Measurements from ENCODE around the gene TTC24. TPM values are rescaled to one million over a fixed set of nuclear protein-coding genes. Genes with fewer than 3 reads are reported as not detected.
A peak's percentile ranks its signal among the peaks of the same experiment; 100 is the strongest.

Gene TTC24
- total and polyA plus RNA-seq, 2 experiments from 2014 or later = not detected

DNA sequence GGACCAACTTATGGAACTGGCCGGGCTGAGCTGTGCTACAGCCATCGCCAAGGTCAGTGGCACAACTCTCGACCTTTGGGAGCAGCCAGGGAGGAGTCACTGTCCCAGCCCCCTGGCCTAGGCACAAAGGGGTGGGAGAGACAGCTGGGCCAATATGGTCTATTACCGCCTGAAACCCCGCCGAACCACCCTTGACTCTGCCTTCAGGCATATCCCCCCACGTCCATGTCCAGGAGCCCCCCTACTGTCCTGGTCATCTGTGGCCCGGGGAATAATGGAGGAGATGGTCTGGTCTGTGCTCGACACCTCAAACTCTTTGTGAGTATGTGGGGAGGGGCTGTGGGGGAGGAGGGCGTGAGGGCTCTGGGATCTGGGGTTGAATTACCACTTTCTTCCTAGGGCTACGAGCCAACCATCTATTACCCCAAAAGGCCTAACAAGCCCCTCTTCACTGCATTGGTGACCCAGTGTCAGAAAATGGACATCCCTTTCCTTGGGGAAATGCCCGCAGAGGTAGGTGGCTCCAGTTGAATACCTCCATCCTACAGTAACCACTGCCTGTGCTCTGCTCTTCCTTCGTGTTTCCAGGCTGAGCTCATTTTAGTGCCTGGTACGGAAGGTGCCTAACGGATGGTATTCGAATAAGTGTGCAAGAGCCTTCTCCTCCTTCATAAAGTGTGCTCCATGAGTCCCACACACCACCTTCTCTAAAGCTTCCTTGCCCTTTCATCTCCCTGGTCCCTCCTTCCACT is 12.8 kb downstream of the TTC24 start:
- Histone ChIP-seq H3F3A (replicated peaks; ENCODE audit: low read depth) (peaks cover 34% of the 10 kb centered on the region), H3K4me1 (ENCODE audit: insufficient read depth) (peaks cover 8% of the 10 kb centered on the region; the same call in 1 of the 2 replicates), H3K36me3 (ENCODE audit: insufficient read depth) (peaks cover 5% of the 10 kb centered on the region), H4K20me1 (replicated peaks; ENCODE audit: insufficient read depth) (peaks cover 19% of the 10 kb centered on the region), H3K4me2 (peak overlapping the region; percentile 80), H3K4me3 (peak overlapping the region; percentile 95), H3K79me2 (replicated peaks; ENCODE audit: insufficient read depth) (no peaks in the 10 kb centered on the region), H3K9me2 (ENCODE audit: insufficient read depth) (no peaks in the 10 kb centered on the region), H2AFZ (no peak overlapping the region), H3K27me3 (ENCODE audit: insufficient read depth) (no peaks in the 10 kb centered on the region), H3K27ac (ENCODE audit: low read depth) (peak overlapping the region; percentile 59; the same call in 1 of the 2 replicates)
- H3K9me3 Mint-ChIP-seq = no peaks in the 10 kb centered on the region
- H3K4me1 Mint-ChIP-seq = peaks cover 17% of the 10 kb centered on the region
- peak; percentile 21 for DNase-seq (ENCODE audit: low spot score)
- peak; percentile 29 for ATAC-seq
- peaks cover 4% of the 10 kb centered on the region for H3K27me3 Mint-ChIP-seq (ENCODE audit: insufficient read depth, low read depth, poor library complexity)
- H3K27ac Mint-ChIP-seq = peak overlapping the region; percentile 75; the same call in 1 of the 2 replicates
- TF ChIP-seq, protein P1, sequence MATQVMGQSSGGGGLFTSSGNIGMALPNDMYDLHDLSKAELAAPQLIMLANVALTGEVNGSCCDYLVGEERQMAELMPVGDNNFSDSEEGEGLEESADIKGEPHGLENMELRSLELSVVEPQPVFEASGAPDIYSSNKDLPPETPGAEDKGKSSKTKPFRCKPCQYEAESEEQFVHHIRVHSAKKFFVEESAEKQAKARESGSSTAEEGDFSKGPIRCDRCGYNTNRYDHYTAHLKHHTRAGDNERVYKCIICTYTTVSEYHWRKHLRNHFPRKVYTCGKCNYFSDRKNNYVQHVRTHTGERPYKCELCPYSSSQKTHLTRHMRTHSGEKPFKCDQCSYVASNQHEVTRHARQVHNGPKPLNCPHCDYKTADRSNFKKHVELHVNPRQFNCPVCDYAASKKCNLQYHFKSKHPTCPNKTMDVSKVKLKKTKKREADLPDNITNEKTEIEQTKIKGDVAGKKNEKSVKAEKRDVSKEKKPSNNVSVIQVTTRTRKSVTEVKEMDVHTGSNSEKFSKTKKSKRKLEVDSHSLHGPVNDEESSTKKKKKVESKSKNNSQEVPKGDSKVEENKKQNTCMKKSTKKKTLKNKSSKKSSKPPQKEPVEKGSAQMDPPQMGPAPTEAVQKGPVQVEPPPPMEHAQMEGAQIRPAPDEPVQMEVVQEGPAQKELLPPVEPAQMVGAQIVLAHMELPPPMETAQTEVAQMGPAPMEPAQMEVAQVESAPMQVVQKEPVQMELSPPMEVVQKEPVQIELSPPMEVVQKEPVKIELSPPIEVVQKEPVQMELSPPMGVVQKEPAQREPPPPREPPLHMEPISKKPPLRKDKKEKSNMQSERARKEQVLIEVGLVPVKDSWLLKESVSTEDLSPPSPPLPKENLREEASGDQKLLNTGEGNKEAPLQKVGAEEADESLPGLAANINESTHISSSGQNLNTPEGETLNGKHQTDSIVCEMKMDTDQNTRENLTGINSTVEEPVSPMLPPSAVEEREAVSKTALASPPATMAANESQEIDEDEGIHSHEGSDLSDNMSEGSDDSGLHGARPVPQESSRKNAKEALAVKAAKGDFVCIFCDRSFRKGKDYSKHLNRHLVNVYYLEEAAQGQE (IDR thresholded peaks at IDR 0.05; ENCODE audit: unreplicated experiment) = no peak
- TF ChIP-seq POLR2AphosphoS5 (IDR thresholded peaks at IDR 0.05; ENCODE audit: low read depth) (peak; percentile 41; the same call in 1 of the 2 replicates), EZH2 (IDR thresholded peaks at IDR 0.05; ENCODE audit: low read depth, unreplicated experiment) (no peak)
- TF ChIP-seq, protein P2, sequence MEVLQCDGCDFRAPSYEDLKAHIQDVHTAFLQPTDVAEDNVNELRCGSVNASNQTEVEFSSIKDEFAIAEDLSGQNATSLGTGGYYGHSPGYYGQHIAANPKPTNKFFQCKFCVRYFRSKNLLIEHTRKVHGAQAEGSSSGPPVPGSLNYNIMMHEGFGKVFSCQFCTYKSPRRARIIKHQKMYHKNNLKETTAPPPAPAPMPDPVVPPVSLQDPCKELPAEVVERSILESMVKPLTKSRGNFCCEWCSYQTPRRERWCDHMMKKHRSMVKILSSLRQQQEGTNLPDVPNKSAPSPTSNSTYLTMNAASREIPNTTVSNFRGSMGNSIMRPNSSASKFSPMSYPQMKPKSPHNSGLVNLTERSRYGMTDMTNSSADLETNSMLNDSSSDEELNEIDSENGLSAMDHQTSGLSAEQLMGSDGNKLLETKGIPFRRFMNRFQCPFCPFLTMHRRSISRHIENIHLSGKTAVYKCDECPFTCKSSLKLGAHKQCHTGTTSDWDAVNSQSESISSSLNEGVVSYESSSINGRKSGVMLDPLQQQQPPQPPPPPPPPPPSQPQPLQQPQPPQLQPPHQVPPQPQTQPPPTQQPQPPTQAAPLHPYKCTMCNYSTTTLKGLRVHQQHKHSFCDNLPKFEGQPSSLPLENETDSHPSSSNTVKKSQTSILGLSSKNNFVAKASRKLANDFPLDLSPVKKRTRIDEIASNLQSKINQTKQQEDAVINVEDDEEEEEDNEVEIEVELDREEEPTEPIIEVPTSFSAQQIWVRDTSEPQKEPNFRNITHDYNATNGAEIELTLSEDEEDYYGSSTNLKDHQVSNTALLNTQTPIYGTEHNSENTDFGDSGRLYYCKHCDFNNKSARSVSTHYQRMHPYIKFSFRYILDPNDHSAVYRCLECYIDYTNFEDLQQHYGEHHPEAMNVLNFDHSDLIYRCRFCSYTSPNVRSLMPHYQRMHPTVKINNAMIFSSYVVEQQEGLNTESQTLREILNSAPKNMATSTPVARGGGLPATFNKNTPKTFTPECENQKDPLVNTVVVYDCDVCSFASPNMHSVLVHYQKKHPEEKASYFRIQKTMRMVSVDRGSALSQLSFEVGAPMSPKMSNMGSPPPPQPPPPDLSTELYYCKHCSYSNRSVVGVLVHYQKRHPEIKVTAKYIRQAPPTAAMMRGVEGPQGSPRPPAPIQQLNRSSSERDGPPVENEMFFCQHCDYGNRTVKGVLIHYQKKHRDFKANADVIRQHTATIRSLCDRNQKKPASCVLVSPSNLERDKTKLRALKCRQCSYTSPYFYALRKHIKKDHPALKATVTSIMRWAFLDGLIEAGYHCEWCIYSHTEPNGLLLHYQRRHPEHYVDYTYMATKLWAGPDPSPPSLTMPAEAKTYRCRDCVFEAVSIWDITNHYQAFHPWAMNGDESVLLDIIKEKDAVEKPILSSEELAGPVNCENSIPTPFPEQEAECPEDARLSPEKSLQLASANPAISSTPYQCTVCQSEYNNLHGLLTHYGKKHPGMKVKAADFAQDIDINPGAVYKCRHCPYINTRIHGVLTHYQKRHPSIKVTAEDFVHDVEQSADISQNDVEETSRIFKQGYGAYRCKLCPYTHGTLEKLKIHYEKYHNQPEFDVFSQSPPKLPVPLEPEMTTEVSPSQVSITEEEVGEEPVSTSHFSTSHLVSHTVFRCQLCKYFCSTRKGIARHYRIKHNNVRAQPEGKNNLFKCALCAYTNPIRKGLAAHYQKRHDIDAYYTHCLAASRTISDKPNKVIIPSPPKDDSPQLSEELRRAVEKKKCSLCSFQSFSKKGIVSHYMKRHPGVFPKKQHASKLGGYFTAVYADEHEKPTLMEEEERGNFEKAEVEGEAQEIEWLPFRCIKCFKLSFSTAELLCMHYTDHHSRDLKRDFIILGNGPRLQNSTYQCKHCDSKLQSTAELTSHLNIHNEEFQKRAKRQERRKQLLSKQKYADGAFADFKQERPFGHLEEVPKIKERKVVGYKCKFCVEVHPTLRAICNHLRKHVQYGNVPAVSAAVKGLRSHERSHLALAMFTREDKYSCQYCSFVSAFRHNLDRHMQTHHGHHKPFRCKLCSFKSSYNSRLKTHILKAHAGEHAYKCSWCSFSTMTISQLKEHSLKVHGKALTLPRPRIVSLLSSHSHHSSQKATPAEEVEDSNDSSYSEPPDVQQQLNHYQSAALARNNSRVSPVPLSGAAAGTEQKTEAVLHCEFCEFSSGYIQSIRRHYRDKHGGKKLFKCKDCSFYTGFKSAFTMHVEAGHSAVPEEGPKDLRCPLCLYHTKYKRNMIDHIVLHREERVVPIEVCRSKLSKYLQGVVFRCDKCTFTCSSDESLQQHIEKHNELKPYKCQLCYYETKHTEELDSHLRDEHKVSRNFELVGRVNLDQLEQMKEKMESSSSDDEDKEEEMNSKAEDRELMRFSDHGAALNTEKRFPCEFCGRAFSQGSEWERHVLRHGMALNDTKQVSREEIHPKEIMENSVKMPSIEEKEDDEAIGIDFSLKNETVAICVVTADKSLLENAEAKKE (CRISPR knock-in tag; IDR thresholded peaks at IDR 0.05) = no peak
- peak overlapping the region; percentile 82 for H3K4me3 Mint-ChIP-seq
- H3K36me3 Mint-ChIP-seq (ENCODE audit: low read depth) = peaks cover 48% of the 10 kb centered on the region
